ENCODE data around the gene MBOAT1. TPM values are rescaled to one million over a fixed set of nuclear protein-coding genes. Genes with fewer than 3 reads are reported as not detected.

The MBOAT1 gene
- total RNA-seq, 4 donors from 2014 or later, result 0.61 to 1.8 (median 1.1) TPM

DNA sequence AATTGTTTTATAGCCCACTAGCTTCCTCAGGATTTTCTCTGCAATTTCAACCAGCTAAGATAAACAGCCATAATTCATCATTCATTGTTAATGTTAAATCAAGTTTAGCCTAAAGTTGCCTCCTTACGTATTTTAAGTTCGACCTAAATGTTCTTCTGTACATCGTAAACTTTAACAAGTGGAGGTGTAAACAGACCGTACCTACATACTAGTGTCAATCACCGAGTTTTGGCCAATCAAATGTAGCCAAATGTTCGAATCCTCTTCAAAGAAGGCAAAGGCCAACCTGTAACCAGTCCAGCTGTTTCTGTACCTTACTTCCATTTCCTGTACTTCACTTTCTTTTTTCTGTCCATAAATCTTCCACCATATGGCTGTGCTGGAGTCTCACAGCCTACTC, 13.5 kb downstream of the MBOAT1 start:
- intact Hi-C loops (cut with DNase I; ENCODE audit: low total_unique reads), result no loop called here
- in situ Hi-C loops (cut with MboI; ENCODE audit: low sequenced_read_pairs in 4 of 4), result no loop called here
- Histone ChIP-seq H3K4me3 (no peak overlapping the region), H3K9me3 (no peaks in the 10 kb centered on the region), H3K27ac (no peak overlapping the region), H3K36me3 (no peaks in the 10 kb centered on the region), H3K27me3 (no peaks in the 10 kb centered on the region), H3K4me1 (no peaks in the 10 kb centered on the region)
- ATAC-seq (no peak), DNase-seq (no peak)
- TF ChIP-seq POLR2A (IDR thresholded peaks at IDR 0.05), result no peak
- TF ChIP-seq, protein P1, sequence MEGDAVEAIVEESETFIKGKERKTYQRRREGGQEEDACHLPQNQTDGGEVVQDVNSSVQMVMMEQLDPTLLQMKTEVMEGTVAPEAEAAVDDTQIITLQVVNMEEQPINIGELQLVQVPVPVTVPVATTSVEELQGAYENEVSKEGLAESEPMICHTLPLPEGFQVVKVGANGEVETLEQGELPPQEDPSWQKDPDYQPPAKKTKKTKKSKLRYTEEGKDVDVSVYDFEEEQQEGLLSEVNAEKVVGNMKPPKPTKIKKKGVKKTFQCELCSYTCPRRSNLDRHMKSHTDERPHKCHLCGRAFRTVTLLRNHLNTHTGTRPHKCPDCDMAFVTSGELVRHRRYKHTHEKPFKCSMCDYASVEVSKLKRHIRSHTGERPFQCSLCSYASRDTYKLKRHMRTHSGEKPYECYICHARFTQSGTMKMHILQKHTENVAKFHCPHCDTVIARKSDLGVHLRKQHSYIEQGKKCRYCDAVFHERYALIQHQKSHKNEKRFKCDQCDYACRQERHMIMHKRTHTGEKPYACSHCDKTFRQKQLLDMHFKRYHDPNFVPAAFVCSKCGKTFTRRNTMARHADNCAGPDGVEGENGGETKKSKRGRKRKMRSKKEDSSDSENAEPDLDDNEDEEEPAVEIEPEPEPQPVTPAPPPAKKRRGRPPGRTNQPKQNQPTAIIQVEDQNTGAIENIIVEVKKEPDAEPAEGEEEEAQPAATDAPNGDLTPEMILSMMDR (IDR thresholded peaks at IDR 0.05 in 4 of 5, conservative IDR thresholded peaks at IDR 0.05 in 1 of 5), result no peak

DNA sequence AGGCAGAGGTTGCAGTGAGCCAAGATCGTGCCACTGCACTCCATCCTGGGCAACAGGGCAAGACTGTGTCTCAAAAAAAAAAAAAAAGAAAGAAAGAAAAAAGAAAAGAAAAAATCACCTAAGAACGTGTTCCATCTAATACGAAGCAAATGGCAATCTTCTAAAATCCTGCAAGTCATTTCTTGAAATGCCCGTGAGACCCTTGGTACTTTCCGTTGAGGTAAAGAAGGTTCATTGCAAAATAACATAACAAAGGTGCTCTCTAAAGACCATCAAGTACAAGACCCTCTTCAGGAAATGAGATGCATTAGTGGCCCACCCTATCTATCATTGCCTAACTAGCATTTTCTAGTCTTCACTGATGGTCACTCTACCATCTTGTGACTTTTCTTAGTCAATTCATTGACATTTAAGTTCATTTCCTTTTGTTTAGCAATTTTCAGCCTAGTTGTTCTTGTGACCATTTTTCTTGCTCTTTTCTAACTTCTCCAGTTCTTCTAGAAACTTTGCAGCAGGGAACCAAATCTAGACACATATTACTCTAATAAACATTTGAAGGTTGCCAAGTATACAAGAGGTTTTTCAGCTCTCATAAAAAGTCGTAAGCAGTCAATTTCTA, 14.0 kb downstream of the MBOAT1 start:
- Histone ChIP-seq H3K9me3 (no peaks in the 10 kb centered on the region), H3K4me3 (no peak overlapping the region), H3K27ac (no peak overlapping the region), H3K4me1 (no peaks in the 10 kb centered on the region), H3K27me3 (no peaks in the 10 kb centered on the region), H3K36me3 (no peaks in the 10 kb centered on the region)
- TF ChIP-seq POLR2A (IDR thresholded peaks at IDR 0.05), result no peak
- TF ChIP-seq, protein P1 (IDR thresholded peaks at IDR 0.05 in 4 of 5, conservative IDR thresholded peaks at IDR 0.05 in 1 of 5), result no peak
- intact Hi-C loops (cut with DNase I; ENCODE audit: low total_unique reads) (no loop called here), in situ Hi-C loops (cut with MboI; ENCODE audit: low sequenced_read_pairs in 4 of 4) (no loop called here)
- ATAC-seq (no peak), DNase-seq (no peak)

DNA sequence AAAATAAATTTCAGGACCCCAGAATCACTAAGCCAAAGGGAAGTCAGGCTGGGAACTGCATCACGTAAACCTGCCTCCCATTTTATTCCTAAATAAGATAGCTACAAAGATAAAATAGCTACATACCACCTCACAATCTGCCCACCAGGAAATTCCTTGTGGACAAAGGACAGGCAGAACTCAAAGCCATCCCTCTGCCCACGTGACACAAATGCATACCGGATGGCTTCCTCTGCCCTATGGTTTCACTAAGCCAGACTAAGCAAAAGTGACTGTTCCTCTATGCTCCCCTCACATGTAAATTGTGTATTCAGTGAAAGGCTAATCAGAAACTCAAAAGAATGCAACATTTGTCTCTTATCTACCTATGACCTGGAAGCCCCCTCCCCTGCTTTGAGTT, 15.0 kb downstream of the MBOAT1 start:
- H3K4me3 ChIP-seq, result no peak overlapping the region
- no peaks in the 10 kb centered on the region for H3K36me3 ChIP-seq
- no peaks in the 10 kb centered on the region for H3K27me3 ChIP-seq
- TF ChIP-seq, protein P1 (IDR thresholded peaks at IDR 0.05 in 4 of 5, conservative IDR thresholded peaks at IDR 0.05 in 1 of 5), result no peak
- no peak for TF ChIP-seq POLR2A (IDR thresholded peaks at IDR 0.05)
- DNase-seq (no peak), ATAC-seq (no peak)
- no peaks in the 10 kb centered on the region for H3K9me3 ChIP-seq
- intact Hi-C loops (cut with DNase I; ENCODE audit: low total_unique reads), result no loop called here
- in situ Hi-C loops (cut with MboI; ENCODE audit: low sequenced_read_pairs in 4 of 4), result no loop called here
- H3K27ac ChIP-seq, result no peak overlapping the region
- H3K4me1 ChIP-seq, result no peaks in the 10 kb centered on the region

DNA sequence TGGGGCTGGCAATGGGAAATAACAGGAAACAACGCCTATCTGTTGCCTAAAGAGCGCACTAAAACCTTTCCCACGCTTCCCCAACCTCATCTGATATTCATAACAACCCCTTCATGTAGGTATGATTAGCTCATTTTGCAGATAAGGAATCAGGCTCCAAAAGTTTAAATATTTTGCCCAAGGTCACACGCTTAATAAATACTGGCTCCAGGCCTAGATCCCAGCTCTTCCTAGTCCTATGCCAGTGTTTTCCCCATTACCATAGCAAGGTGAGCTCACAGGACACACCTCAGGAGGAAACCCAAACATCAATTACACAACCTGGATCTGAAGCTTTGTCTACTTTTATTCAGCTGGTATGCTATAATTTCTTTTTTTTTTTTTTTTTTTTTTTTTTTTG, 19.6 kb downstream of the MBOAT1 start:
- in situ Hi-C loops (cut with MboI; ENCODE audit: low sequenced_read_pairs in 4 of 4) (no loop called here), intact Hi-C loops (cut with DNase I; ENCODE audit: low total_unique reads) (no loop called here)
- no peak overlapping the region for H3K27ac ChIP-seq
- no peak overlapping the region for H3K4me3 ChIP-seq
- no peaks in the 10 kb centered on the region for H3K27me3 ChIP-seq
- DNase-seq (no peak), ATAC-seq (no peak)
- H3K9me3 ChIP-seq, result no peaks in the 10 kb centered on the region
- no peaks in the 10 kb centered on the region for H3K4me1 ChIP-seq
- no peaks in the 10 kb centered on the region for H3K36me3 ChIP-seq
- no peak for TF ChIP-seq POLR2A (IDR thresholded peaks at IDR 0.05)
- TF ChIP-seq, protein P1 (IDR thresholded peaks at IDR 0.05 in 4 of 5, conservative IDR thresholded peaks at IDR 0.05 in 1 of 5), result no peak

DNA sequence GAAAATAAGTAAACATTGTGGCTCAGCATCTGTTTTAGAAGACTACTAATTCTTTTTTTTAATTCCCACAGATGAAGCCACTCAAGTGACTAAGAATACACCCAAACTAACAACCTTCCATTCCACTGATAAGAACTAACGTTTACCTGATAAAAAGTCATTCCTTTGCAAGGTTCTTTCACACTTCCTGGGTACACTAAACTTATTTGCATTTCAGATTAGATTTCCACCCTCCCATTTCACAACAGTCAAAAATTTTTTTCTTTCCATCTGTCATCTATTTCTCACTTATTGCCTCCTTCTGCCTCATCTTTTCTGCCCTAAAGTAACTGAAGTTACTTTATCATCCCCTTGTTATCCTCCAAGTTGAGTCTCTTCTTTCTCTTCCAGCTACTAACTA, 20.3 kb downstream of the MBOAT1 start:
- Histone ChIP-seq H3K36me3 (no peaks in the 10 kb centered on the region), H3K4me3 (no peak overlapping the region), H3K4me1 (no peaks in the 10 kb centered on the region), H3K27ac (no peak overlapping the region), H3K9me3 (no peaks in the 10 kb centered on the region), H3K27me3 (no peaks in the 10 kb centered on the region)
- ATAC-seq (no peak), DNase-seq (no peak)
- TF ChIP-seq, protein P1 (IDR thresholded peaks at IDR 0.05 in 4 of 5, conservative IDR thresholded peaks at IDR 0.05 in 1 of 5), result no peak
- TF ChIP-seq POLR2A (IDR thresholded peaks at IDR 0.05), result no peak
- in situ Hi-C loops (cut with MboI; ENCODE audit: low sequenced_read_pairs in 4 of 4), result no loop called here
- intact Hi-C loops (cut with DNase I; ENCODE audit: low total_unique reads), result no loop called here

All from gastrocnemius medialis (tissue), 4 donors.